Stimulated activated CD4-positive, alpha-beta T cell treated with anti-CD3 and anti-CD28 coated beads, TNF-alpha, amount 100 ng/mL, for 1 hour (primary cell): ENCODE measurements around the gene CCDC187.

Experiments used
- DNase-seq, 3 donors: peaks; one replicate each; pipeline ENCODE4 v3.0.0-alpha.2; 2020; ENCODE audit warnings: low read depth in 3 of 3, low spot score in 1 of 3

The CCDC187 gene

DNA sequence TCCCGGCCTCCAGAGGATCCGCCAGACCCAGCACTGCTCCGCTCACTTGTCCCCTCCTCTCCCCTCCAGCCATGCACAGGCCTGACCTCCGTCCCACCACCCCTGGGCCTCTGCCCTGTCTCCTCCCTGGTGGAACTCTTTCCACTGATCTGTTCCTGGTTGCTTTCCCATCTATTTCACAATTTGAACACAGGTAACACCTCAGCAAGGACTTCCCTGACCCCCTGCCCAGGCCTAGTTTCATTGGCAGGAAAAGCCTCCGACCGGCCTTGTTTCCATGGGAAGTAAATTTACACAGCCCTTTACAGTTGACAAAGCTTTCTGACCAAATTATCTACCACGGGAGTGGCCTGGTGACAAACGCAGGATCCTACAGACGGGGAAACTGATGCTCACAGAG, 73.1 kb downstream of the CCDC187 start:
- no peak for DNase-seq

DNA sequence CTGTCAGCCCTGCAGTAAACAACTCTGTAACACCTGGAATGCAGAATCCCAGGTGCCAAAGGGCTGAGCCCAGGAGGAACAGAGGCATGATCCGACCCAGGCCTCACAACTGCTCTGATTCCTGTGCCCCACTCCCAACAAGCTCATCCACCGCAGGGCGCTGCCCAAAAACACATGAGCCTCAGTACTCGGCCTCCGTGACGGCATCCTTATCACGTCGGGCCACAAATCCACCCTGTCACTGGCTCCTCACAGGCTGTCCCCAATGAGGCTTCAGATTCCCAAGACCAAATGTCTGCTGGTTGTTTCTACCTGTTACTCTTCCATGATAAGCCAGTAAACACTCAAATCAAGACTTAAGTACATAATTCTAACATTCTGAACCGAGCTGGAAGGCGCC, 73.5 kb downstream of the CCDC187 start:
- DNase-seq, result no peak

DNA sequence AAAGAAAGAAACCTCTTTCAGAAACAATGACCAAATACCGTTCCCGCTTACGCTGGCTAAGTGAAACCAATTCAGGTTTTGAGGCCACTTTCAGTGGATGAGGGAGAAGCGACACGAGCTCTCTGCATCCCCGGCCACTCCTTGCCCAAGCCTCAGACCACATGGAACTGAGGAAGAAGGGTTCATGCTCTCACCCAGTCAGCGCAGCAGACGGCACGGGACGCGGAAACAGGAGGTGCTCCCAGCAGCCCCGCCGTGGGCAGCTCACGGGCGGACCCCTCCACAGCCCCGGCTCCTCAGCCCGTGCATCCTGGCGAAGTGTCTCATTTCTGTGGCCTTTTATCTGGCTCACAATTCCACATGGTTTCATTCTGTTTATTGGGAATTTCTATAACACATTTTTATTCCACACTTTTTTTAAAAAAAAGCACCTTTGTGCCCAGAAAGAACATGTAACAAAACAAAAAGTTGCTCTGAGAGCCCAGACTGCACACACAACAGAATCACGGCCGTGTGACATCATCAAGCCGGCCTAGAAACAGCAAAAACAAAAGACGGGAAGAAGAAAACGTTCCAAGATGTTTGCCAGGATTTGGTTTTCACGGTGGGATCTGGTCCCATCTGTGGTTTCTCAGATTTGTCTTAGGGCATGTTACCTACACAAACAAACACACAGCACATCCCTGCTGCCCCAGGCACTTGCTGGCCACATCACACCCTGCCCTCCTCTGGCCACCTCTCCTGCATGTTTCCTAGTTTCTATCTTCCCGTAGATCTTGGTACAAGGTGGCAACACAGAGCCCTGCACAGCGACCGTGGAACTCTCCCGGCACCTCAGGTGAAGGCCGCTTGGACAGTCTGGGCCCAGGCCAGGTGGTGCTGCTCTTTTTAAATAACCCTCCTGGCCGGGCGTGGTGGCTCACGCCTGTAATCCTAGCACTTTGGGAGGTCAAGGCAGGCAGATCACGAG, 74.5 kb downstream of the CCDC187 start:
- no peak for DNase-seq

DNA sequence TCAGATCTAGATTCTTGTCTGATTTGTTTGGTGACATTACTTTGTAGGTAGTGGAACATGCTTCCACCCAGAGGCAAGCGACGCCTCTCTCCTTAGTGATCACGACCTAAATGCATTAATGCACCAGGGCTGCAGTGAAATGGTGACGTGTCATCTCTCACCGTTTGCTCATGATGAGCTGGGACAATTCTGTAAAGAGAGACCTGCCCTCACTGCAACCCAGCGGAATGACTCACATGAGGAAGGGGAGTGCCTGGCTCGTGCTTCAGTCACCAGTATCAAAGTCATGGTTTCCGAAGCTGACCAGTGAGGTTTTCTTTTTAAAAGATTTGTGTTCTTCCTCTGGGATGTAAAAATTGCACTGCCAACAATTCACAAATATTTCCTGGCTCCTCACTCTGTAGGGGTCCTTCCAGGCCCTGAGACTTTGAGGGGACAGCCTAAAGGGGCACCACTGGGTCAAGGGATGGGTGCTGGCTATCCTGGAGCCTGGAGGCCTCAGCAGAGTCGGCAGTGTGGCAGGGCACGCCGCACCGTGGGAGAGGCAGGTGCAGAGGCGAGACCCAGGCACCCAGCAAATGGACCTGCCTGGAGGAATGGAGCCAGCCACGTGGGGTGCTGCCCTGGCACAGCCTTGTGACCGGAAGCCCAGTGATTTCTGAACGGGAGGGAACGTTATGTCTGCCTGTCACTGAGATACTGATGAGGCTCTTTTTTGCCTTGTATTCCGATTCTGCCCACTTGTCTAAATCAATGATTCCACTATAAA, 75.6 kb downstream of the CCDC187 start:
- DNase-seq, result no peak

DNA sequence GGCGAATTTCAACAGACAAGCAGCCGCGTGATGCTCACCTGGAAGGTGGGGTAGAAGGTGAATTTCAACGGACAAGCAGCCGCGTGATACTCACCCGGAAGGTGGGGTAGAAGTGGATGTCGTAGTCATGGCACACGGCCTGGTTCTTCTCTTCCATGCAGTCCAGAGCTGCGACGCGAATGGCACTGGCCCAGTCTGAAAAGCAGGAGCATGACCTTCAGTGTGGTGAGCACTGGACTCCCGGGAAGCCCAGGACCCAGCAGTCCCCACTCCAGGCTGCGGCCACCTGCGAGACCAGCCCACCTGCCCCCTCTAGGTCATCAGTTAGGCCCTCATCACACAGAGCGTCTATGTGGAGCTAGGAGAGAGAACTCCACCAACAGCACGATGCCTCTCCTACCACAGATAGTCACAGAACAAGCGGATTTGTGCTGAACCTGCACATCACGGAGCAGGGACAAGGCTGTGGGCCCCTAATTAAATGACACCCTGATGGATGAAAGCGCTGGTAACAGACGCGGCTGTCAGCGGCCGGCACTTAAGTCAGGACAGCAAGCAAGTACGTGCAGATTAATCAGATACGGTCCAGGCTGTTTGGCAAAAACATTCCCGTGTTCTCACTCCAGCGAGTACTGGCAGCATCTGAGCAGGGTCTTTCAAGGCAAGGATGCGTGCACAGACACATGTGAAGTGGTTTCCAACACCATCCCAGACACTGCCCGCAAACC, 77.0 kb downstream of the CCDC187 start:
- no peak for DNase-seq

DNA sequence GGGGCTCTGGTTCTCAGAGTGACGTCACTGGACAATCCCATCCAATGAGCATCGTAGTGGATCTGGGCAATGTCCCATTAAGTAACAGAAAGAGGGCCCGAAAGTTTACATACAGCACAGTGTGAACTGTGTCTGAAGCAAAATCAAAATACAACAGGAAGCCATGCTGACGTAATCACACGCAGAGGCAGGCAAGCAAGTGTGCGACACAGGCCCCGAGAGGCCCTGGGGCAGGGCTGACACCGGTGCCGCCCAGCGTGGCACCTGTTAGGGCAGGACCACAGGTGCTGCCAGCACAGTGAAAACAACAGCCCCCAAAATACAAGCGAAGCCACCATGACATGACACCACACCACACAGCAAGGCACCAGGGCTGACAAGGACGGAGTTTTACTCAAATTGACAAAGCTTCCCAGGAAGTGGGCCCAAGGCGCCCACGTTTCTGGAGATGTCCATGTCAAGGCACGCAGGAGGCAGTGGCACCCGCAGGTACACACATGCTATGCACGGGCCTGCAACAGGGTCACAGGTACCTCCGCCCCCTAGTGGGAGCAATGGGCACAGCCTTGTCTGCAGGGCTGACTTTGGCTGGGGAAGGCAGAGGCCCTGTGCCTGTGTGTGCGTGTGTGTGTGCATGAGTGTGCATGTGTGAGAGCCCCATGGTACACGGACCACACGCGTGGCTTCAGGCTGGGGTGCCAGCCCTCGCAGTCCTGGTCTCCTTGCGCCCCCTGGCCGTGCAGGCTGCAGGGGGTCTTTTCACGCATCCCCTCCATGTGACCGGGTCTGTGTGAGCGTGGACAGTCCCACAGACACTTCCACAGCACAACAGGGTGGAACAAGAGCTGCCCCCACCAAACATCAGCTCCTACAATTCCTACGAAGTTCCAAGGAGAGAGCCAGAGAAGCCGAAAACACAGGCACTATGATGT, 77.9 kb downstream of the CCDC187 start:
- DNase-seq, result peak in 2 of 3 donors; percentile 43 to 59

DNA sequence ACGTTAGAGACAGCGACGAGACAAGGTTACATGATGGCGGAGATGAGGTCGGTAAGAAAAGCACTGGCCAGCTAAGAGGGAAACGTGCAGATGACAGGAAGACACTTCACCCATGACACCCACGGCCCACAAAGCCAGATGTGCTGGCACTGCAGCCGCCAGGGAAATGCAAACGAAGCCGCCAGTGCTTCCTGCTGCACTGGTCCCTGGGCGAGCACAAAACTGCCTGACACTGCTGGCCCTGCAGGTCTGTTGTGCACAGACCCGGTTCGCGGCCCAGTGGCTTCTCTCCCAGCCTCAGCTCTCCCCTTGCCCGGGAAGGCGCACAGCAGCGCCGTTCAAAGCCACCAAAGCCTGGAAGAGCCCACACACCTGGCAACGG, 78.5 kb downstream of the CCDC187 start:
- no peak for DNase-seq

DNA sequence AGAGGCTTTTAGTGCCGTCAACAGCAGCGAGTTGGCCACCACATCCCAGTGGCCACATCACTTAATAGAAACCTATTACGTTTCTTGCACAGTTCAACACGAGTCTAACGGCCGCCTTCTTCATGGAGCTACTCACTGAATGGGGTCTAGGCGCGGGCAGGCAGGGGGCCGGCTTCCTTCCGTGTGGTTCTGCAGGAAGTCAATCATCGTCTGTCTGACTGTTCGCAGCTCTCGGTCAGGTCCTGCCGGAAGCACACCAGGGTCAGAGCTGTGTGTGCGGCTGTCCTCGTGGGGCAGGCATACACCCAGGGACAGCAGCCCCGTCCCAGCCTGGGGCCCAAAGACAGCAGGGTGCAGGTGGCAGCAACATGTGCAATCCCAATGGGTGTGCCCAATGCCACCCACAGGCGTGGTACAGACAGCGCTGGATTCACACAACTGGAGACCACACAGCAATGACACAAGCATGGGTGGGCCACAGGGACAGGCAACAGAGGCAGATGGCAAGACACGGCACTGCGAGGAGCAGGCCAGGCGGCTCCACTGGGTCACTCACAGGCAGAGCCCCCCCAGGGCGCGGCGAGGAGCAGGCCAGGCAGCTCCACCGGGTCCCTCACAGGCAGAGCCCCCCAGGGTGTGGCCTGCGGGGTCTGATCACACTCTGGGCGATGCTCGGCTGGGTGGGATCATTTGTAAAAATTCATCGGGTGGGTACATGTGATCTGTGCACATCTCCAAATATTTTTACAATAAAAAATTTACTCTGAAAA, 79.8 kb downstream of the CCDC187 start:
- no peak for DNase-seq

DNA sequence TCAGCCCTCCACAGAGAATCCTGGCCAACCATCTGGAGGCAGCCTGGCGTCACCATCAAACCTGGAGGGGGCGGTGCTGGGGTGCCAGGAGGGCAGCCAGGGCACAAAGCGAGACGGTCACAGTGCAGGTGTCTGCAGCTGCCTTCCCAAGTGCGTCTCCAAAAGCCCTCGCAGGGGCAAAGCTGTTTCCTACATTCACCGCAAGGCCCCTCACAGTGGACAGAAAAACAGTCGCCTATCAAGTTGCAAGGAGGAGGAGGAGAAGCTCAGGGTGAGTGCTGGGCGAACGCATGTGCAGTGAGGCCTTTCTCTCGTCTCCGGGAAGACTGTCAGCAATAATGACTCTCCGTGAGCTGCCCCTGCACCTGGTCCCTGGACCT, 81.0 kb downstream of the CCDC187 start:
- no peak for DNase-seq

DNA sequence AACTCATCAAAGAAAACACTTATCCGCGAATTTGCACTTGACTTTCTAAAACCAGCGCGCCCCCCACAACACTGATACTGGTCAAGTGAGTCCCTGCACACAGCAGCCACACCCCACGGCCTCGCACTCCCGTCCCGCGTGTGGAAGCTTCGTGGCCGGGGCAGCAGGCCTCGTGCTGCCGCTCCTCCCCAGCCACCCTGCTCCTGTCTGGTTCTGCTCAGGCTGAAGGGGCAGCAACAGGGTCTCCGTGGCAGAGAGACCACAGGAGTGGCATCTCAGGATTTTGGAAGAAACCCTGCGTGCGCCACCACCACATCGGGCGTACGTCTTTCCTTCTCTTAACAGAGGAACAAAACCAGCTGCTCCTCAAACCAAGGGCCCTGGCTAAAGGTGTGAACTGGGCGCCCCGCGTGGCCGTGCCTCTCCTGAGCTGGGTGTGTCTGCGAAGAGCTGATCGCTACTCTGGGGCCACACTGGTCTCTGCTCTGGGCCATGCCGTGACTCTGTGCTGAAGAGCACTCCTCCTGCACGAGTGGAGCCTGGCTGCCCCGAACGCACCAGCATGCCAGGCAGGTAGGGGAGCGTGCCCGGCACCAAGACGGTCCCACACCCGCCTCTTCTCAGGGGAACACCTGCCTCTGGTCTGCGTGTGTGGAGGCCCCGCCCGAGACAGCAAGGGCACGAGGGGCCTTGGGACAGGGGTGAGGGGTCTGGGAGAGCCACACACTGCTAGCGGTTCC, 81.6 kb downstream of the CCDC187 start:
- no peak for DNase-seq

DNA sequence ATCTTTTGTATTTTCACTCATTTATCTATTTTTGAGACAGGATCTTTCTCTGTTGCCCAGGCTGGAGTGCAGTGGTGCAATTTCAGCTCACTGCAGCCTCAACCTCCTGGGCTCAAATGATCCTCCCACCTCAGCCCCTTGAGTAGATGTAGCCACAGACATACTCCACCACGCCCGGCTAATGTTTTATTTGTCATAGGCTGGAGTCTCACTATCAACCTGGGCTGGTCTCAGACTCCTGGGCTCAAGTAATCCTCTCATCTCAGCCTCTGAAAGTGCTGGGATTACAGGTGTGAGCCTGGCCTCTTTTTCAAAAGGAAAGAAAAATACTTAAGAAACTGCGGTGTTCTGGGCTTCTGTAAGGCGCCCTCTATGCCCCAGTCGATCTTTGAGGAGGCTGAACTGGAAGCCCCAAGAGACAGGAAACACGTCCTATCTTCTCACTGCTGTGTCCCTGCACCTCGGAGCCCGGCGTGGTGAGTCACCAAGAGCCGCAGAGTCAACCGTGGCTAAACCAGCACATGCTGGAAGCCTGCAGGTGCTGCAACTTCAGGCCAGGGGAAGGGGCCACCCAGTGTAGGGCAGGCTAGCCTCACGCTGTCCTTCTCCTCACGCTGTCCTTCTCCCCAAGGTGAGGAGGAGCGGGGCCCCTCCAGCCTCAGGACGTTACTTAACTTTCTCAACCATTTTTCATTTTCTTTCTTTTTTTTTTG, 83.7 kb downstream of the CCDC187 start:
- no peak for DNase-seq

DNA sequence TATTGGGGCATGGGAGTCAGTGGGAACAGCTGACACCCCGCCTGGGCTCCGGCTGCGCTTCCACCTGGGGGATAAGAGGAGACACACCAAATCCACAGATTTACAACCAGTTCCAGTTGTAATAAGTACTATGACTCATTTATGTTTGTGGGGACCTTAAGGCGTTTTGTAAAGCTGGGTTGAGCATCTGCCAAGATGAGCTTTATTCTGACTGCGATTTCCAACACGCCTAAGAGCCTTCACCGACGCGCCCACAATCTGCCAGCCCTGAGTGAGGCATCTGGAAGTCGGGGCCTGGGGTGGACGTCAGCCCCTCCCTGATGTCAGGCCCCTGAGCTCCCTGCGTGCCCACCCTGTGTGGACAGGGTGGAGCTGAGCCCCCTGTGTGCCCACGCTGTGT, 84.6 kb downstream of the CCDC187 start:
- DNase-seq, result no peak

DNA sequence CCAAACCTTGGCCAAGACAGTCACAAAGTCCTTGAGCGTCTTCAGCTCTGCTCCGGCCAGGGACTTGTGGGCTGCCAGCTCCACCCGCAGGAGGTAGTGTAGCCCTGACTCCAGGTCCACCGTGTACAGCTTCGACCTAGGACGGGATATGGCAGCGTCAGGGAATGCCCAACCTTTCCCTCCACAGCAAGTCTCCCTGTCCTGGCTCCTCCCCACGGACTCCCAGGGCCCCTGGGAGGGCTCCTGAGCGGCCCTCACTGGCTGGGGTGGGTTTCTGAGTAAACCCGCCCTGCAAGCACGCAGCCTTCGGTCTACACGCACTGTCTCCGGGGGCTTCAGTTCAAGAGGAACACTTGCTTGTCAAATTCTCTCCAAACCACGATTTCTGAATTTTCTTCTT, 85.2 kb downstream of the CCDC187 start:
- DNase-seq, result no peak

DNA sequence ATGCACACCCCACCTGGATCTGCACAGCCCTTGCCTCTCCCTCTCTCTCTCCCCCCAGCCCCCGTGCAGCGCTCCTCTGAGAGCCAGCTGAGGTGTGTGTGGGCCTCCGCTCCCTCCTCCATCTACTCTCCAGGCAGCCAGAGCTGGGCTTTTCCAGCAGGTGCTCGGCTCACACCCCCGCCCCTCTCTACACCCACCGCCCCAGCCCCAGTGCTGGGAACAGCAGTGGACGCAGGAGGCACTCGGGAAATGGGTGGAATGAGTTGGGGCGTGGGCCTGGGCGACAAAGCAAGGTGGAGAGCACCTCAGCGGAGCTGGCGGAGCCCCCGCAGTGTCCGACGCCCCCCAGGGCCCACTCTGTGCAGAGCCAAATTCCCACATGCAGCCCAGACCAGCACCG, 85.6 kb downstream of the CCDC187 start:
- DNase-seq, result no peak

DNA sequence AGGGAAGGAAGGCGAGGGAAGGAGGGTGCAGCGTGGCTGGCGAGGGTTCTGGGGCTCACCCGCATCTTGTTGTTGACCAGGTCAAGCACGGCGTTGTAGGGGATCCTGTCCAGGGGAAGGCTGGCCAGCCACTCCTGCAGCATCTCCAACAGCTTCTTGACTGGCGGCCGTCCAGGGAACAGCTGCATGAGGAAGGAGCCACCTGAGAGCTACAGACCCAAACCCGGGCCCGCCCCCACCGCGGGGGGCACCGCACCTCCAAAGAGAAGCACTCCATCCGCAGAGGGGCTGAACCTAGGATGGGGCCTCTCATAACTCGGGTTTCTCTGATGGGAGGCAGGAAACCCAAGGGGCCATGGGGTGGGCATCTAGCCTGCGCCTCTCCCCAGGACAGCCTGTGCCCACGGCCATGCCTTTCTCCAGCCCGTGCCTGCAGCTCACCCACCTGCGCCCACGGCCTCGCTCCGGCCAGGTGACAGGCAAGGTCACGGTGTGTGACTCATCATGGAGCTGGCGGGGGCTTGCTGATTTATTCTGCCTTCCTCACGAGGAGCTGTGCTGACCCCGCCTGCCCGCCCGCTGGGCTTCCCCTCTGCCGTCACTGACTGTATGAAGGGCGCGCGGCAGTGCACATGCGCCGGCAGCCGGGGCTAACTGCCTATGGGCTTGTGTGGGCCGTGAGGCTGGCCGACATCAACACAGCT, 87.2 kb downstream of the CCDC187 start:
- no peak for DNase-seq

DNA sequence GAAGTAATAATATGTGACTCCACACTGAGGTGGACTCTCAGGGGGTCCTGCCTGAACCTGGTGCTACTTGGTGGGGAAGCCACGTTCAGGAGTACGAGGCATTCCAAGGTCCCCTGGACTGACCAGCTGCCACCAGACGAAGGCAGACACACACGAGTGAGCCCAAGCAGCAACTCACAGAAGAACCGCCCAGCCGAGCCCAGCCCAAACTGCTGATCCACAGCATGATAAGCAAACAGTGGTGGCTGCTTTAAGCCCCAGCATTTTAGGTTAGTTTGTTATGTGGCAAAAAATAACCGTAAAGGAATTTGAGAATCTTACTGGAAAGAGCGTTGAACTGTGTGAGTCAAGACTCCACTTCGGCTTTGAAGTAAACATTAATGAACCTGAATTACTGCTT, 90.2 kb downstream of the CCDC187 start:
- DNase-seq, result no peak

DNA sequence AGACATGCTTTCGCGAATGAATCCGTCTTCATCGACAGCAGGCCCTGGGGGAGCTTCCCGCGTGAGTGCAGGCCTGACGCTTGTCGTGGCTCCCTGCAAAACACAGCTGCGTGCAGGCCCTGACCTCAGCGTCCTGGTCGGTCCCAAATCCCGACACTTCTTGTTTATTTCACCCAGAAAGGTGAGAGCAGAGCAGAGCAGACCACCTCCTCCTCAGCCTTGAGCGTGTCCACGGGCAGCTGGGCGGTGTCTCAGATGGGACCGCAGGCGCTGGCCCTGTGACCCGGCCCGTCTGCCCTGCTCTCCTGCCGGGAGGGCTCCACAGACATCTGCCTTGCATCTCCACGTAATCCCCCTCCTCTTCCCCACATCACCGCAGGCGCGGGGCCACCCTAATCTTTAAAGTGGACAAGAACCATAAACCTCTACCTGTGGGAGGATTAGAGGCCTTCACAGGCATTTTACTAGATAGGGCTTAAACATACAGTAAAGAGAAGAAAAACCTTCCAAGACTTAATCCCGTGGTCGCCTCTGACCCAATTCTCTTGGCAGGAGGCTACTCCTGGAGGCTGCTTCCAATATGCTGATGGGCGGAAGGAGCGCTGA, 91.4 kb downstream of the CCDC187 start:
- no peak for DNase-seq
